ENCODE results near the gene RELN.

Gene RELN

DNA sequence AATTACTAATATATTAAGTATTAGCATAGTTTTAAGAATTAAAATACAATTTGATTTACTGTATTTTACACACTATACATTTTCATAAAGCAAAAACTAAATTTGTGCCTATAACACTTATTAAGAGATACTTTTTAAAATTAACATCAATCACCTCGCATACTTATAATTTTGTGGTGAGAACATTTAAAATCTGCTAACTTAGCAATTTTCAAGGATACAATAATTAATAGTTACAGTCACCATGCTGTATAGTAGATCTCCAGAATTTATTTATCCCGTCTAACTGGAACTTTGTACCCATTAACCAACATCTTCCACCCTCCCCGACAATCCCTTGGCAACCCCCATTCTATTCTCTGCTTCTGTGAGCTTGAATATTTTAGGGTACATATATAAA, 47.5 kb downstream of the RELN start:
- no peak for DNase-seq (ENCODE audit: low spot score)
- TF ChIP-seq, protein P1, sequence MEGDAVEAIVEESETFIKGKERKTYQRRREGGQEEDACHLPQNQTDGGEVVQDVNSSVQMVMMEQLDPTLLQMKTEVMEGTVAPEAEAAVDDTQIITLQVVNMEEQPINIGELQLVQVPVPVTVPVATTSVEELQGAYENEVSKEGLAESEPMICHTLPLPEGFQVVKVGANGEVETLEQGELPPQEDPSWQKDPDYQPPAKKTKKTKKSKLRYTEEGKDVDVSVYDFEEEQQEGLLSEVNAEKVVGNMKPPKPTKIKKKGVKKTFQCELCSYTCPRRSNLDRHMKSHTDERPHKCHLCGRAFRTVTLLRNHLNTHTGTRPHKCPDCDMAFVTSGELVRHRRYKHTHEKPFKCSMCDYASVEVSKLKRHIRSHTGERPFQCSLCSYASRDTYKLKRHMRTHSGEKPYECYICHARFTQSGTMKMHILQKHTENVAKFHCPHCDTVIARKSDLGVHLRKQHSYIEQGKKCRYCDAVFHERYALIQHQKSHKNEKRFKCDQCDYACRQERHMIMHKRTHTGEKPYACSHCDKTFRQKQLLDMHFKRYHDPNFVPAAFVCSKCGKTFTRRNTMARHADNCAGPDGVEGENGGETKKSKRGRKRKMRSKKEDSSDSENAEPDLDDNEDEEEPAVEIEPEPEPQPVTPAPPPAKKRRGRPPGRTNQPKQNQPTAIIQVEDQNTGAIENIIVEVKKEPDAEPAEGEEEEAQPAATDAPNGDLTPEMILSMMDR (IDR thresholded peaks at IDR 0.05; ENCODE audit: extremely low read depth, missing control alignments): no peak

DNA sequence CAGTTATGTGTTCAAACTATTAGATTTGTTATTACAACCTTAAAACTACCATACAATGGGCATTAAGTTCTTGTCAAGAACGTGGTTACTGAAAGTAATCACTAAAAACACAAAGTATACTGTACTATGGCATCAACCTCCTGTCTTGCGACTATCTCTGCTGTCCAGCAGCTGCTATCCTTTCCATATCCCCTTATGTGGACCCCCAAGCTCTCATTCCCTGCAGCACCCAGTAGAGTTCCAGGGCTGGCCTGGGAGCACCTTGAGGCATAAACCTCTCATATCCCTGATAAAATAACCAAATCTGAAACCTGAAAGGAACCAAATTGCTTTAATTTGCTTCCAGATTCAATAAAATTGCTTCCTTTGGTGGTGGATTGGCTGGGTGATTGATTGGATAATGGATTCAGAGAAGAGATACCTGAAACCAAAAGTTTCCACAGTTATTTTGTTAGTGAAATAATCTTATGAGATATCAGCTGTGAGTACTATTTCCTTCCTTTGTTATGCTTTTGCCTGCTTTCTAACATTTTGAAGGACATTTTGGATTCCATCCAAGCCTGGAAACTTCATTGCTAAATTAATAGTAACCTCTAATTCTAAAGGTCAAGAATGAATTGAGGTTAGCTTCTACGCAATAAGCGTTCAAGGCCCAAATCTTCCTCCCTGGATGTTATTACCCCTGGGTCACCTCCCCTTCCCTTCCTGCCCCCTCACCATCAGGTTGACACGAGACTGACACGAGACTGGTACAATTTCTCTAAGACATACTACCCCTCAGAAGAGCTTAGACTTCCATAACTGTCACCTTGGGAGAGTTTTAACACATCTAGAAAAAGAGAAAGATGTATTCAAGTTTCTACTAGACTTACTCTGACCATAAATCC, 48.8 kb downstream of the RELN start:
- TF ChIP-seq, protein P1 (IDR thresholded peaks at IDR 0.05; ENCODE audit: extremely low read depth, missing control alignments): no peak

DNA sequence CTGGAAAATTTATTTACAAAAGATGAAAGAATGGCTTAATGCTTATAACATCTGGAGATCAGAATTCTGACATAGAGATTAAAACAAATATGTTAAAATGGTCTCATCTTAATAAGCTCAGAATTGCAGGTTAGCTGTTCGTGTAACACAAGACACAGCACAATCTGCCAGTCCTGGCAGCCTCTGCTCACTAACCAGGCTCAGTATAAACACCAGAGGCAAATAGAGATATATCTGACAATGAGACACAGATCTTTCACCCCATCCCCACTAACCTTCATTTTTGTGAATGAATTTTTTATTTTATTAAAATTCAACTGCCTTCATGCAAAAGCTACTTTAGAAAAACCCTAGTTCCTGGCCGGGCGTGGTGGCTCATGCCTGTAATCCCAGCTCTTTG, 51.8 kb downstream of the RELN start:
- TF ChIP-seq, protein P1 (IDR thresholded peaks at IDR 0.05; ENCODE audit: extremely low read depth, missing control alignments): no peak

More for the DNA sequence above, 48.8 kb downstream of the RELN start:
- no peak for DNase-seq (ENCODE audit: low spot score)

DNA sequence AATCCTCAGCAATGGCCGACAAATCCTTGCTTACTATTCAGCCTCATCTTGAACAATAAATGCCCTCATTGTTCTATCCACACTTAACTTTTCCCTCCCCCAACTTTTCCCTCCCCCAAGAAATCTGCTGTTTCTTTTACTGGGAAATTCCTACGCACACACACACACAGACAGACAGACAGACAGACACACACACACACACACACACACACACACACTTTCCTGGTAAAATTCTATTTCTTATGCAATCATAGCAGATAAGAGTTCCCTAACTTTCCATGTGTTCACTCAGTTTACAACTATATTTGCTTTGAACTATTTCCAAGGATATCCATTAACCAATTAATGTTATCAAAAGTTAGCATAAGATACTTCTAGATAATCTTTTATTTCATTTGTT, 52.9 kb downstream of the RELN start:
- DNase-seq (ENCODE audit: low spot score): no peak

More for the DNA sequence above, 51.8 kb downstream of the RELN start:
- DNase-seq (ENCODE audit: low spot score): no peak

DNA sequence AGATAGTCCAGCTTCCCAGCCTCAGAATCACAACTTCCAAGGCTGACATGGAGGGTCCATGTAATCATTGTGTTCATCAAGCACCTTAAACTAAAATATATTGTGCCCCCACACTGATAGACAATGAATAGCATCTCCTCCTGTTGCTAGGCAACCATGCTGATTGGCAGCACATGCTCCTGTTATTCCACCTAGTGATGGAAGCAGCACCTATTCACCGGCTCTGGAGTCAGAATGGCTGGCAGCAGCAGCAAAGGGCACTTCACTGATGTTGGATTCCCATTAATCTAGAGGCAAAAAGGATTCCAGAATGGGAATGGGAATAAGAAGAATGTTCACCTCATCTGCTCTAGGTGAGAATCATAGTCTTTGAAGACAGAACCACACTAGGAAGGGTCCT, 55.0 kb downstream of the RELN start:
- no peak for DNase-seq (ENCODE audit: low spot score)

More for the DNA sequence above, 52.9 kb downstream of the RELN start:
- TF ChIP-seq, protein P1 (IDR thresholded peaks at IDR 0.05; ENCODE audit: extremely low read depth, missing control alignments): no peak

DNA sequence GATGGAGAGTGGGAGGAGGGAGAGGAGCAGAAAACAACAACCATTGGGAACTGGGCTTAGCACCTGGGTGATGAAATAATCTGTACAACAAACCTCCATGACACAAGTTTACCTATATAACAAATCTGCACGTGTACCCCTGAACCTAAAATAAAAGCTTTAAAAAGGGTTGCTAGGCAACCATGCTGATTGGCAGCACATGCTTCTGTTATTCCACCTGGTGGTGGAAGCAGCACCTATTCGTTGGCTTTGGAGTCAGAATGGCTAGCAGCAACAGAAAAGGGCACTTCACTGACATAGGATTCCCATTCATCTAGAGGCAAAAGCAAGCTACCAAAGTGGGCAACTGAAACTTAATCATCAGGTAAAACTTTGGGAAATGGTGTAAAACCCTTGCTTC, 57.1 kb downstream of the RELN start:
- TF ChIP-seq, protein P1 (IDR thresholded peaks at IDR 0.05; ENCODE audit: extremely low read depth, missing control alignments): no peak
- DNase-seq (ENCODE audit: low spot score): no peak

More for the DNA sequence above, 55.0 kb downstream of the RELN start:
- TF ChIP-seq, protein P1 (IDR thresholded peaks at IDR 0.05; ENCODE audit: extremely low read depth, missing control alignments): no peak

DNA sequence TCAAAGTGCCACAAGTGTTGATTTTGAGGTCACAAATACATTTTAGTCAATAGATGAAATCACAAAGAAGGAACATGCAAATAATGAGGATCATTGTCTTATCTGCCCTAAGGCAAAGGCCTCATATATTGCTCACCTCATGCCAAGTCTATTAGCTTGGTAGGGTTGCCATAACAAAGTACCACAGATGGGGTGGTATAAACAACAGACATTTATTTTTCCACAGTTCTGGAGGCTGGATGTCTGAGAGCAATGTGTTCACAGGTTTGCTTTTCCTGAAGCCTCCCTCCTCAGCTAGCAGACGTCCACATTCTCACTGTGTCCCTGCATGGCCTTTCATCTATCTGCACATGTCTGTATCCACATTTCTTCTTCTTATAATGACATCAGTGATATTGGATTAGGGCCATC, 59.6 kb downstream of the RELN start:
- DNase-seq (ENCODE audit: low spot score): no peak

More for the DNA sequence above, 59.6 kb downstream of the RELN start:
- TF ChIP-seq, protein P1 (IDR thresholded peaks at IDR 0.05; ENCODE audit: extremely low read depth, missing control alignments): no peak

Measured in GM20000 (cell line).